GM12891 (cell line): ENCODE data around the gene IGF1R.

Experiments
- POLR2A ChIP-seq: IDR thresholded peaks from 2 replicates; pipeline ENCODE4 v1.6.1; 2011; ENCODE audit warnings: low read depth, low read length, control low read depth
- POLR2AphosphoS5 ChIP-seq: IDR thresholded peaks from 2 replicates; pipeline ENCODE4 v1.6.1; 2011; ENCODE audit warnings: low read depth, low read length, control low read depth
- SPI1 ChIP-seq: IDR thresholded peaks from 2 replicates; pipeline ENCODE4 v1.6.1; 2011; ENCODE audit warnings: low read depth, low read length, control low read depth
- TAF1 ChIP-seq: IDR thresholded peaks from 2 replicates; pipeline ENCODE4 v1.6.1; 2011; ENCODE audit warnings: low read depth, low read length, control low read depth

DNA sequence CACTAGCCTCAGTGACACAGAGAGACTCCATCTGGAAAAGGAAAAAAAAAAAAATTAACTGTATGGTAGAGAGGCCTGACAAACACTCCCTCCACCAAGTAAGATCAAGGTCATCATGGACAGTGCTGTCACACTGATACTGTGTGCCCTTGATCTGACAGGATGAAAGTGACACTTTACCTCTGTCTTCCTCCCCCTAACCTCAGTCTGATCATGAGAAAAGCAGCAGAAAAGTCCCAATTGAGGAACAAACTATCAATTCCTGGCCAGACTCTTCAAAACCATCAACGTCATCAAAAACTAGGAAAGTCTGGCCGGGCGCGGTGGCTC, 332.5 kb downstream of the IGF1R start:
- TF ChIP-seq POLR2A (no peak), TAF1 (no peak), POLR2AphosphoS5 (no peak), SPI1 (no peak)
